HG03342 (cell line): Measurements from ENCODE around the gene ANKHD1.
A peak's percentile ranks its signal among the peaks of the same experiment; 100 is the strongest.
"Not testable (repeated sequence)": the region's sequence is repeated elsewhere in the genome, so short reads cannot be mapped to it uniquely, and the experiment has no call there.

Experiments used
- ATAC-seq: cut with Tn5 transposase; IDR thresholded peaks from one replicate; pipeline ENCODE4 v1.9.1; 2021; ENCODE audit warnings: mild to moderate bottlenecking, moderate library complexity; ENCODE audit not compliant: unreplicated experiment

The ANKHD1 gene

GRCh38 chr5:140561753-140562523 lies 160.3 kb downstream of the ANKHD1 start:
- ATAC-seq: no peak

GRCh38 chr5:140563596-140563995 lies 162.0 kb downstream of the ANKHD1 start:
- ATAC-seq: no peak

- peak; percentile 87 for ATAC-seq
These were observed 162.8 kb downstream of the ANKHD1 start, which contains the start of the genes APBB3 and SLC35A4 for GRCh38 chr5:140564196-140565023. APBB3 (minus strand) TSS chr5:140564598; CDS start chr5:140564245, 353 bp downstream. SLC35A4 (plus strand) TSS chr5:140564828; CDS start chr5:140567170, 2,342 bp downstream.

- ATAC-seq: no peak
These were observed 163.6 kb downstream of the ANKHD1 start for GRCh38 chr5:140565024-140565779.

- ATAC-seq: no peak
These were observed 164.1 kb downstream of the ANKHD1 start for GRCh38 chr5:140565780-140566095.

GRCh38 chr5:140566665-140567064 lies 165.0 kb downstream of the ANKHD1 start:
- ATAC-seq: no peak

GRCh38 chr5:140567136-140567818 lies 165.6 kb downstream of the ANKHD1 start:
- ATAC-seq: no peak

- no peak for ATAC-seq
These were observed 166.2 kb downstream of the ANKHD1 start for GRCh38 chr5:140567871-140568270.

GRCh38 chr5:140568443-140569063 lies 166.9 kb downstream of the ANKHD1 start:
- no peak for ATAC-seq

- ATAC-seq: peak; percentile 29
These were observed 167.6 kb downstream of the ANKHD1 start for GRCh38 chr5:140569197-140569596.

GRCh38 chr5:140570058-140570457 lies 168.4 kb downstream of the ANKHD1 start:
- ATAC-seq: no peak

GRCh38 chr5:140570488-140570887 lies 168.9 kb downstream of the ANKHD1 start:
- ATAC-seq: no peak

- no peak for ATAC-seq
These were observed 169.5 kb downstream of the ANKHD1 start for GRCh38 chr5:140571105-140571504.

GRCh38 chr5:140573683-140574082 lies 172.1 kb downstream of the ANKHD1 start:
- ATAC-seq: no peak

- no peak for ATAC-seq
These were observed 172.5 kb downstream of the ANKHD1 start for GRCh38 chr5:140574165-140574564.

GRCh38 chr5:140575309-140575708 lies 173.7 kb downstream of the ANKHD1 start:
- no peak for ATAC-seq

- ATAC-seq: no peak
These were observed 175.2 kb downstream of the ANKHD1 start for GRCh38 chr5:140576776-140577201.

- not testable (repeated sequence) for ATAC-seq
These were observed 177.6 kb downstream of the ANKHD1 start for GRCh38 chr5:140579188-140579747.

GRCh38 chr5:140587495-140587894 lies 185.9 kb downstream of the ANKHD1 start:
- no peak for ATAC-seq
